H1 (cell line): ENCODE measurements around the gene NLN. TPM values are rescaled to one million over a fixed set of nuclear protein-coding genes. Genes with fewer than 3 reads are reported as not detected.
"Not testable (repeated sequence)": the region's sequence is repeated elsewhere in the genome, so short reads cannot be mapped to it uniquely, and the experiment has no call there.

Source experiments
- CTCF ChIA-PET: fragments of 300-600 bp; sonication (Branson Sonifier 250); formaldehyde crosslinking; loops from one replicate; lab custom pipeline; 2021; ENCODE audit not compliant: partially characterized antibody; lab: Charles Lee
- POLR2A ChIA-PET: fragments of 300-600 bp; sonication (Branson Sonifier 250); formaldehyde crosslinking; loops from one replicate; lab custom pipeline; 2021; ENCODE audit warnings: inconsistent platforms; ENCODE audit not compliant: partially characterized antibody; lab: Charles Lee
- DNase-seq, 2 experiments: peaks; one replicate each; pipeline versions ENCODE4 v3.0.0 to v3.0.0-alpha.2; 2010 to 2022; ENCODE audit warnings: low spot score in 2 of 2, low read depth in 1 of 2, mixed read lengths in 1 of 2
- FAIRE-seq: peaks from 2 replicates; lab custom pipeline; 2011; peaks lifted over from hg19 to GRCh38; lab: Jason Lieb, UNC
- H2AFZ ChIP-seq: 2 replicates; pipeline ENCODE4 v1.8.1; 2012; ENCODE audit warnings: low read length, inconsistent platforms
- H2AK5ac ChIP-seq: 2 replicates; pipeline ENCODE4 v1.6.1; 2013; ENCODE audit warnings: low read depth, low read length
- H2BK120ac ChIP-seq: replicated peaks from 2 replicates; pipeline ENCODE3; 2013; ENCODE audit warnings: low read depth, low read length, inconsistent platforms
- H2BK12ac ChIP-seq: 2 replicates; pipeline ENCODE4 v1.6.1; 2013; ENCODE audit warnings: low read depth, low read length
- H2BK15ac ChIP-seq: 2 replicates; pipeline ENCODE4 v1.6.1; 2013; ENCODE audit warnings: low read length
- H2BK20ac ChIP-seq: 2 replicates; pipeline ENCODE4 v1.6.1; 2013; ENCODE audit warnings: low read length
- H2BK5ac ChIP-seq: 2 replicates; pipeline ENCODE4 v1.6.1; 2013; ENCODE audit warnings: low read depth, low read length
- H3K14ac ChIP-seq: 2 replicates; pipeline ENCODE4 v1.6.1; 2013; ENCODE audit warnings: inconsistent platforms; ENCODE audit not compliant: insufficient read length
- H3K18ac ChIP-seq: 2 replicates; pipeline ENCODE4 v1.6.1; 2013; ENCODE audit warnings: low read length; ENCODE audit errors: extremely low read depth
- H3K23ac ChIP-seq: 2 replicates; pipeline ENCODE4 v1.6.1; 2013; ENCODE audit warnings: inconsistent platforms; ENCODE audit not compliant: insufficient read length
- H3K23me2 ChIP-seq: 2 replicates; pipeline ENCODE4 v1.6.1; 2013; ENCODE audit warnings: low read depth, low read length
- H3K27ac ChIP-seq: 2 replicates; pipeline ENCODE4 v1.6.1; 2011; ENCODE audit warnings: low read depth, low read length, inconsistent platforms
- H3K27me3 ChIP-seq, 4 experiments: replicated peaks in 1 of 4; 1 replicate in 1 of 4; 2 replicates in 3 of 4; pipeline versions ENCODE4 v1.6.1 to v1.8.1; 2011 to 2013; ENCODE audit warnings: low read length in 3 of 4, mild to moderate bottlenecking in 3 of 4, inconsistent platforms in 2 of 4, mixed read lengths in 2 of 4, moderate library complexity in 1 of 4; ENCODE audit not compliant: control insufficient read depth in 3 of 4, insufficient read depth in 3 of 4; ENCODE audit errors: extremely low read depth in 1 of 4
- H3K36me3 ChIP-seq, 4 experiments: 2 replicates each; pipeline versions ENCODE4 v1.6.1 to v1.8.1; 2011 to 2013; ENCODE audit warnings: mild to moderate bottlenecking in 4 of 4, low read length in 3 of 4, moderate library complexity in 2 of 4, control low read depth in 1 of 4, inconsistent platforms in 1 of 4; ENCODE audit not compliant: insufficient read depth in 4 of 4, control insufficient read depth in 2 of 4
- H3K4ac ChIP-seq: replicated peaks from 2 replicates; pipeline ENCODE3; 2013; ENCODE audit warnings: low read length, low read depth, mixed read lengths, inconsistent platforms; ENCODE audit not compliant: insufficient read length
- H3K4me1 ChIP-seq, 4 experiments: replicated peaks in 1 of 4; 1 replicate in 1 of 4; 2 replicates in 3 of 4; pipeline versions ENCODE4 v1.6.1 to v1.8.1; 2011 to 2013; ENCODE audit warnings: low read length in 3 of 4, inconsistent platforms in 2 of 4, mixed read lengths in 1 of 4; ENCODE audit not compliant: insufficient read depth in 4 of 4, control insufficient read depth in 3 of 4
- H3K4me2 ChIP-seq, 2 experiments: 2 replicates each; pipeline versions ENCODE4 v1.6.1 to v1.8.1; 2011 to 2013; ENCODE audit warnings: low read depth in 2 of 2, low read length in 2 of 2, control low read depth in 1 of 2, inconsistent platforms in 1 of 2, mild to moderate bottlenecking in 1 of 2; ENCODE audit not compliant: insufficient read depth in 1 of 2
- H3K4me3 ChIP-seq, 4 experiments: fragments of 200-600, 300-600 bp in 1 of 4; sonication (generic), shearing (Covaris generic), sonication (Bioruptor Twin) in 1 of 4; 2 replicates each; pipeline versions ENCODE4 v1.5.1 to v1.8.1; 2011 to 2016; ENCODE audit warnings: low read length in 4 of 4, low read depth in 3 of 4, control low read depth in 2 of 4, inconsistent platforms in 2 of 4, mild to moderate bottlenecking in 2 of 4, mixed read lengths in 1 of 4, moderate library complexity in 1 of 4; ENCODE audit not compliant: insufficient read depth in 2 of 4; ENCODE audit errors: extremely low read depth in 1 of 4
- H3K56ac ChIP-seq: replicated peaks from 2 replicates; pipeline ENCODE3; 2013; ENCODE audit warnings: low read depth, mild to moderate bottlenecking, mixed read lengths, low read length, inconsistent platforms; ENCODE audit not compliant: insufficient read length
- H3K79me1 ChIP-seq: 2 replicates; pipeline ENCODE4 v1.6.1; 2013; ENCODE audit warnings: low read depth, low read length, control low read depth
- H3K79me2 ChIP-seq, 2 experiments: 2 replicates each; pipeline versions ENCODE4 v1.6.1 to v1.8.1; 2012 to 2013; ENCODE audit warnings: low read length in 2 of 2, mild to moderate bottlenecking in 2 of 2, inconsistent platforms in 1 of 2; ENCODE audit not compliant: insufficient read depth in 2 of 2, control insufficient read depth in 1 of 2
- H3K9ac ChIP-seq, 4 experiments: replicated peaks in 1 of 4; 1 replicate in 1 of 4; 2 replicates in 3 of 4; pipeline versions ENCODE4 v1.6.1 to v1.8.1; 2011 to 2013; ENCODE audit warnings: low read depth in 3 of 4, low read length in 3 of 4, control low read depth in 2 of 4, mild to moderate bottlenecking in 2 of 4, moderate library complexity in 2 of 4, inconsistent platforms in 1 of 4; ENCODE audit errors: extremely low read depth in 1 of 4
- H3K9me3 ChIP-seq, 2 experiments: 2 replicates each; pipeline versions ENCODE4 v1.6.1 to v1.8.1; 2012 to 2013; ENCODE audit warnings: mild to moderate bottlenecking in 2 of 2, moderate library complexity in 2 of 2, control low read depth in 1 of 2, inconsistent platforms in 1 of 2, low read depth in 1 of 2, low read length in 1 of 2, mixed read lengths in 1 of 2; ENCODE audit not compliant: insufficient read depth in 2 of 2
- H4K20me1 ChIP-seq, 2 experiments: replicated peaks in 1 of 2; 2 replicates each; pipeline versions ENCODE3 to v1.8.1; 2011 to 2013; ENCODE audit warnings: inconsistent platforms in 2 of 2, low read length in 2 of 2, mild to moderate bottlenecking in 1 of 2; ENCODE audit not compliant: insufficient read depth in 2 of 2, control insufficient read depth in 1 of 2
- H4K5ac ChIP-seq: 2 replicates; pipeline ENCODE4 v1.6.1; 2013; ENCODE audit warnings: low read length, low read depth, mixed read lengths, inconsistent platforms; ENCODE audit not compliant: insufficient read length
- H4K8ac ChIP-seq: 2 replicates; pipeline ENCODE4 v1.8.0; 2013; ENCODE audit warnings: mild to moderate bottlenecking, moderate library complexity, low read length, inconsistent platforms; ENCODE audit not compliant: insufficient read depth; ENCODE audit errors: extremely low read depth
- H4K91ac ChIP-seq: replicated peaks from 2 replicates; pipeline ENCODE3; 2013; ENCODE audit warnings: low read length, mixed read lengths, inconsistent platforms; ENCODE audit not compliant: insufficient read length
- WGBS, 2 experiments: shearing (Covaris generic) in 1 of 2; methylation state at CpG; one replicate each; pipeline versions ENCODE4 v1.1.6 to v1.1.7; 2013 to 2015; ENCODE audit warnings: low lambda C conversion rate in 2 of 2, mixed read lengths in 2 of 2, inconsistent platforms in 1 of 2, low coverage in 1 of 2, missing lambda C conversion rate in 1 of 2; ENCODE audit not compliant: insufficient replicate concordance in 2 of 2, insufficient coverage in 1 of 2, insufficient read length in 1 of 2; ENCODE audit errors: extremely low coverage in 1 of 2, missing lambda C conversion rate in 1 of 2; 5-methylcytosine and 5-hydroxymethylcytosine counted together
- polyA plus RNA-seq, 7 experiments: library from polyadenylated mRNA; depleted of rRNA in 3 of 7; stranded (reverse) in 5 of 7; unstranded in 2 of 7; fragments of >200 nt in 5 of 7; fragments of 200-250 nt in 2 of 7; gene quantifications; 1 replicate in 5 of 7; 2 replicates in 1 of 7; 4 replicates in 1 of 7; pipeline versions ENCODE4 v1.2.1 to v1.2.3, GENCODE V29; 2011 to 2013; ENCODE audit warnings: missing spikeins in 2 of 7, mixed read lengths in 2 of 7
- total RNA-seq: library from RNA; stranded (reverse); fragmentation: NEBNext Ultra II Directional; extraction: Animal tissue kit (Norgen Biotek cat#: 25700); gene quantifications from 2 replicates; pipeline ENCODE4 v1.2.1, GENCODE V29; 2021

The NLN gene
- total and polyA plus RNA-seq, 2 of the 8 experiments (the other 6 are each of a cell fraction or from before 2014, with no cell fraction given), result 46.7 to 192 TPM

GRCh38 chr5:65807494-65807893 is 85.5 kb downstream of the NLN start:
- H3K4me3 ChIP-seq, H2BK12ac ChIP-seq, H3K23me2 ChIP-seq, H3K79me2 ChIP-seq, H2AFZ ChIP-seq, H2BK15ac ChIP-seq, H3K18ac ChIP-seq, H2BK120ac ChIP-seq, H3K4me2 ChIP-seq, H3K23ac ChIP-seq, DNase-seq, H3K14ac ChIP-seq, H3K79me1 ChIP-seq, H3K4ac ChIP-seq, H2BK5ac ChIP-seq, H4K20me1 ChIP-seq, H3K4me1 ChIP-seq, POLR2A ChIA-PET, H3K27me3 ChIP-seq, H2BK20ac ChIP-seq, H3K9me3 ChIP-seq, H3K27ac ChIP-seq, H3K56ac ChIP-seq, H4K91ac ChIP-seq, H3K9ac ChIP-seq, H4K8ac ChIP-seq, H2AK5ac ChIP-seq, FAIRE-seq, H4K5ac ChIP-seq: not testable (repeated sequence)
- H3K36me3 ChIP-seq, result peaks cover 0 to 43% (median 28%) of the 10 kb centered on the region in 4 experiments
- 95% methylated on average over 5 of the region's 5 CpGs; no CpG with 5 or more reads in 1 of the 2 experiments for WGBS, 2 experiments
- CTCF ChIA-PET, result interaction anchor here (0.6 kb wide), 1 partner anchor 568 kb away, joined by 3 read pairs; no protein-coding TSS in a partner anchor
